Upper lobe of right lung (tissue), 1 donor: Measurements from ENCODE around the gene SLC6A13. TPM values are rescaled to one million over a fixed set of nuclear protein-coding genes. Genes with fewer than 3 reads are reported as not detected.

Experiments
- ATAC-seq: fragments of 200-7000 bp; cut with Tn5 transposase; one replicate; pipeline ENCODE4 v1.9.1; 2020; ENCODE audit warnings: mild to moderate bottlenecking, moderate library complexity
- DNase-seq: peaks from one replicate; pipeline ENCODE4 v3.0.0-alpha.2; 2020
- H3K27ac ChIP-seq: fragments of 200-600 bp; one replicate; pipeline ENCODE4 v1.8.0; 2022
- H3K27me3 ChIP-seq: fragments of 200-600 bp; one replicate; pipeline ENCODE4 v1.8.0; 2022; ENCODE audit warnings: mild to moderate bottlenecking
- H3K36me3 ChIP-seq: fragments of 200-600 bp; one replicate; pipeline ENCODE4 v1.8.0; 2022
- H3K4me1 ChIP-seq: fragments of 200-600 bp; one replicate; pipeline ENCODE4 v1.8.0; 2022
- H3K4me3 ChIP-seq: fragments of 200-600 bp; one replicate; pipeline ENCODE4 v1.8.0; 2022; ENCODE audit warnings: mild to moderate bottlenecking
- H3K9me3 ChIP-seq: fragments of 200-600 bp; one replicate; pipeline ENCODE4 v1.8.0; 2022
- CTCF ChIP-seq: fragments of 200-600 bp; IDR thresholded peaks from one replicate; pipeline ENCODE4 v1.8.0; 2022; ENCODE audit warnings: antibody characterized with exemption
- intact Hi-C: fragments of 100-400 bp; cut with DNase I; formaldehyde crosslinking; loops from one replicate; pipeline ENCODE4 v1.11.0; 2022
- total RNA-seq: library from RNA; stranded (reverse); fragmentation: NEBNext Ultra II Directional; extraction: Animal tissue kit (Norgen Biotek cat#: 25700); gene quantifications from one replicate; pipeline ENCODE4 v1.2.1, GENCODE V29; 2021
- donor health status: DM: no; HTN: yes; CAD: no; lungs with severe emphysema.

Gene SLC6A13
- total RNA-seq, 1 donor from 2014 or later: 3.9 TPM

- Histone ChIP-seq H3K27me3 (peaks cover 5% of the 10 kb centered on the region), H3K4me1 (no peaks in the 10 kb centered on the region), H3K27ac (no peak overlapping the region), H3K36me3 (no peaks in the 10 kb centered on the region), H3K9me3 (no peaks in the 10 kb centered on the region), H3K4me3 (no peak overlapping the region)
- TF ChIP-seq CTCF: no peak
- DNase-seq: no peak
- intact Hi-C loops: no loop called here
- no peak for ATAC-seq
Measured at GRCh38 chr12:269191-269590, 6.6 kb upstream of the SLC6A13 start.

- Histone ChIP-seq H3K9me3 (no peaks in the 10 kb centered on the region), H3K36me3 (no peaks in the 10 kb centered on the region), H3K4me3 (no peak overlapping the region), H3K27ac (no peak overlapping the region), H3K4me1 (no peaks in the 10 kb centered on the region), H3K27me3 (peaks cover 5% of the 10 kb centered on the region)
- ATAC-seq (no peak), DNase-seq (no peak)
- TF ChIP-seq CTCF: no peak
- intact Hi-C loops: no loop called here
Measured at GRCh38 chr12:268483-268840, 5.8 kb upstream of the SLC6A13 start.

DNA sequence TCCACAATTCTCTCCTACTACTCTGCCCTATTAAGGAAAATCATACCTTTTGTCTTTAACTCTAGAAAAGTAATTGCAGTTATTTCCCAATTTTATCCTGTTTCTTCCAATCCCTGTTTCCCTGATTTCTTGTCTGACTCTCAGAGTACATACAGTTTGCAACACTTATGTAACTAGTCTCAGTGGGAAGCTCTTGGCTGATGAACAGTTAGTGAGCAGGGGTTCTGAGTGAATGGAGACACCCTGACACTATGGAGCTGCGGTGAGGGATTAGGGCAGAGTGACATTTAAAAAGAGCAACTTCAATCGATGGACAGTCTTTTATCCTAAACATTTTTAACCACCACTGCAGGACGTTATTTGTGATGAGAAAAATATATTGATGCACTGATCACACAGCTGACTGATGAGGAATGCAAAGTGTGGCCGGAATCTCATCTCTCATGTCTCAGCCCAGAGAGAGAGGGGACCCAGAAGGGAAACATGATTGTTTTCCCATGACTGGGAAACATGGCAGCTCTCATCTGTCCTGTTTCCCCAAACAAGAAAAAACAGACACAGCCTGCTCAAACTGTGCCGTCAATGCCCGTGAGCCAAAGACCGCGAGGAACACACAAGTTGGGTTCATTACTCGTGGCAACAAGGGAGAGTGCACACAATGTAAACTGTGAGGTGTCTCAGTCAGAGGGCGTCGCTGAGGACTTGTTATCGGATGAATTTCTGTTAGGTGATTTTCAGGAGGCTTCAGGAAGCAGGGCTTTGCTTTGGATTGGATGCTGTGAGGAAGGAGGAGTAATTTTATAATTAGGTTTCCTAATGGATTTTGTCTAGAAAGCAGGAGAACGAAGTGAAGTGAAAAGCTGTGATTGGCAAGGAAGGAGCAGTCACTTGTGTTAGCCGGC, 5.2 kb upstream of the SLC6A13 start:
- no peaks in the 10 kb centered on the region for H3K4me1 ChIP-seq
- H3K27me3 ChIP-seq: peaks cover 5% of the 10 kb centered on the region
- no peak overlapping the region for H3K27ac ChIP-seq
- intact Hi-C loops: no loop called here
- no peak for DNase-seq
- no peaks in the 10 kb centered on the region for H3K36me3 ChIP-seq
- no peaks in the 10 kb centered on the region for H3K9me3 ChIP-seq
- no peak for TF ChIP-seq CTCF
- ATAC-seq: no peak
- no peak overlapping the region for H3K4me3 ChIP-seq

GRCh38 chr12:265096-265495, 2.5 kb upstream of the SLC6A13 start:
- Histone ChIP-seq H3K4me3 (no peak overlapping the region), H3K36me3 (no peaks in the 10 kb centered on the region), H3K27ac (no peak overlapping the region), H3K9me3 (no peaks in the 10 kb centered on the region), H3K4me1 (no peaks in the 10 kb centered on the region), H3K27me3 (peaks cover 5% of the 10 kb centered on the region)
- intact Hi-C loops: no loop called here
- DNase-seq (no peak), ATAC-seq (no peak)
- no peak for TF ChIP-seq CTCF

DNA sequence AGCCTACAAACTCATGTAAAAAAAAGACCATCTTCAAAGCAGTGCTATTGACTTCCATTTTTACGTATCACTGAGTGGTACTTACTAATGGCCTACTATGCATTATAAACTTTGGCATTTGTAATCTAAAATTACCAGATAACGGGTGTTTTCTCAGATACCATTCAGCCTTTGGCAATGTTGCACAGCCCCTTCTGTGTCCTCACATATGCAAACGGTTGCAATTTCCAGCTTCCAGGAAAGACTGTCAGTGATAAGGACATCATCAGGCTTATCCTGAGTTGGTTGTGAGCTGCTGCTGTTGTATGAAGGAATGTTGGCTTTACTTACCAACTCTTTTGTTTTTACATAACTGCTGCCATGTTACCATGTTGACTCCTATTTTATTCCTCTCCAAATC, 1.6 kb upstream of the SLC6A13 start:
- ATAC-seq: no peak
- Histone ChIP-seq H3K27ac (no peak overlapping the region), H3K4me3 (no peak overlapping the region), H3K36me3 (no peaks in the 10 kb centered on the region), H3K9me3 (no peaks in the 10 kb centered on the region), H3K27me3 (peaks cover 5% of the 10 kb centered on the region), H3K4me1 (no peaks in the 10 kb centered on the region)
- intact Hi-C loops: no loop called here
- DNase-seq: no peak
- no peak for TF ChIP-seq CTCF
